Psoas muscle (tissue), 8 donors: ENCODE measurements around the gene EGLN3. TPM values are rescaled to one million over a fixed set of nuclear protein-coding genes. Genes with fewer than 3 reads are reported as not detected.

ENCODE experiments used
- ATAC-seq, 4 donors: fragments of 200-7000 bp; cut with Tn5 transposase; one replicate each; pipeline ENCODE4 v1.9.1; 2020; ENCODE audit warnings: moderate library complexity in 3 of 4, mild to moderate bottlenecking in 2 of 4
- DNase-seq, 2 donors: peaks; one replicate each; pipeline ENCODE4 v3.0.0-alpha.2; 2020
- H3K27ac ChIP-seq: fragments of 200-600 bp; one replicate; pipeline ENCODE4 v1.8.0; 2022
- H3K27me3 ChIP-seq, 3 donors: fragments of 200-600 bp in 1 of 3; one replicate each; pipeline versions ENCODE4 v1.6.1 to v1.8.0; 2013 to 2022; ENCODE audit warnings: low read length in 2 of 3, mild to moderate bottlenecking in 2 of 3, moderate library complexity in 1 of 3; ENCODE audit not compliant: insufficient read depth in 3 of 3
- H3K36me3 ChIP-seq, 2 donors: fragments of 200-600 bp in 1 of 2; one replicate each; pipeline versions ENCODE4 v1.6.1 to v1.8.0; 2013 to 2022; ENCODE audit warnings: low read depth in 1 of 2, mild to moderate bottlenecking in 1 of 2, moderate library complexity in 1 of 2; ENCODE audit not compliant: insufficient read depth in 1 of 2
- H3K4me1 ChIP-seq: fragments of 200-600 bp; one replicate; pipeline ENCODE4 v1.8.0; 2022
- H3K4me3 ChIP-seq: fragments of 200-600 bp; one replicate; pipeline ENCODE4 v1.8.0; 2022; ENCODE audit warnings: mild to moderate bottlenecking
- H3K9me3 ChIP-seq: fragments of 200-600 bp; one replicate; pipeline ENCODE4 v1.8.0; 2022
- WGBS, 3 donors: extraction: QIAGEN DNeasy Blood & Tissue Kit; methylation state at CpG; one replicate each; pipeline versions ENCODE4 v1.1.6 to v1.1.7; 2013; 5-methylcytosine and 5-hydroxymethylcytosine counted together
- intact Hi-C, 2 donors: fragments of 100-400 bp; cut with DNase I; formaldehyde crosslinking; loops; one replicate each; pipeline versions ENCODE4 v1.11.0 to v1.14.2; 2022
- polyA plus RNA-seq, 3 donors: library from polyadenylated mRNA; stranded (reverse); fragments of 200-250 nt; gene quantifications; one replicate each; pipeline ENCODE4 v1.2.3, GENCODE V29; 2013
- total RNA-seq, 4 donors: library from RNA; stranded (reverse); fragmentation: NEBNext Ultra II Directional in 2 of 4; extraction: Animal tissue kit (Norgen Biotek cat#: 25700) in 2 of 4; gene quantifications; one replicate each; pipeline versions ENCODE4 v1.2.1 to v1.2.4, GENCODE V29; 2021 to 2023
- TF ChIP-seq, protein P1 (sequence below): fragments of 200-600 bp; IDR thresholded peaks from one replicate; pipeline ENCODE4 v1.8.0; 2022; ENCODE audit warnings: antibody characterized with exemption
- donor health status: healthy with polysubstance abuse.
- donor health status: DM: no; HTN: no; CAD: no; lungs with moderate emphysema.
- donor health status: Bipolar disorder and iron deficiency.
- donor health status: healthy.
- donor health status: DM: yes; HTN: yes; CAD: no.
- donor health status: DM: no; HTN: no; CAD: no.
- donor health status: DM: no; HTN: no; CAD: no.
- donor health status: DM: yes; HTN: yes; CAD: no.

EGLN3 gene
- total and polyA plus RNA-seq, 7 donors, result 6.7 to 58.7 (median 14.1) TPM

- H3K36me3 ChIP-seq, result peaks cover 0 to 62% of the 10 kb centered on the region in 2 donors
Measured at GRCh38 chr14:33925235-33925634, 25.6 kb downstream of the EGLN3 start.

GRCh38 chr14:33924566-33925100 is 26.2 kb downstream of the EGLN3 start:
- WGBS, 3 donors, result 77 to 88% (median 86%) methylated on average over 3 of the region's 3 CpGs
- intact Hi-C loops, result no loop called here
- TF ChIP-seq, protein P1, sequence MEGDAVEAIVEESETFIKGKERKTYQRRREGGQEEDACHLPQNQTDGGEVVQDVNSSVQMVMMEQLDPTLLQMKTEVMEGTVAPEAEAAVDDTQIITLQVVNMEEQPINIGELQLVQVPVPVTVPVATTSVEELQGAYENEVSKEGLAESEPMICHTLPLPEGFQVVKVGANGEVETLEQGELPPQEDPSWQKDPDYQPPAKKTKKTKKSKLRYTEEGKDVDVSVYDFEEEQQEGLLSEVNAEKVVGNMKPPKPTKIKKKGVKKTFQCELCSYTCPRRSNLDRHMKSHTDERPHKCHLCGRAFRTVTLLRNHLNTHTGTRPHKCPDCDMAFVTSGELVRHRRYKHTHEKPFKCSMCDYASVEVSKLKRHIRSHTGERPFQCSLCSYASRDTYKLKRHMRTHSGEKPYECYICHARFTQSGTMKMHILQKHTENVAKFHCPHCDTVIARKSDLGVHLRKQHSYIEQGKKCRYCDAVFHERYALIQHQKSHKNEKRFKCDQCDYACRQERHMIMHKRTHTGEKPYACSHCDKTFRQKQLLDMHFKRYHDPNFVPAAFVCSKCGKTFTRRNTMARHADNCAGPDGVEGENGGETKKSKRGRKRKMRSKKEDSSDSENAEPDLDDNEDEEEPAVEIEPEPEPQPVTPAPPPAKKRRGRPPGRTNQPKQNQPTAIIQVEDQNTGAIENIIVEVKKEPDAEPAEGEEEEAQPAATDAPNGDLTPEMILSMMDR, result no peak
- Histone ChIP-seq H3K4me3 (no peak overlapping the region), H3K4me1 (no peaks in the 10 kb centered on the region), H3K27ac (no peak overlapping the region), H3K27me3 (no peaks in the 10 kb centered on the region), H3K36me3 (peaks cover 0 to 57% of the 10 kb centered on the region in 2 donors), H3K9me3 (no peaks in the 10 kb centered on the region)
- ATAC-seq (no peak), DNase-seq (no peak)

More at GRCh38 chr14:33925235-33925634, 25.6 kb downstream of the EGLN3 start:
- WGBS, 3 donors, result 92 to 93% (median 92%) methylated on average over 3 of the region's 3 CpGs
- DNase-seq, result no peak
- TF ChIP-seq, protein P1, result no peak
- H3K4me1 ChIP-seq, result no peaks in the 10 kb centered on the region
- intact Hi-C loops, result no loop called here
- no peak overlapping the region for H3K27ac ChIP-seq
- no peaks in the 10 kb centered on the region for H3K9me3 ChIP-seq
- ATAC-seq, result no peak
- no peaks in the 10 kb centered on the region for H3K27me3 ChIP-seq
- no peak overlapping the region for H3K4me3 ChIP-seq

- DNase-seq (no peak), ATAC-seq (no peak)
- Histone ChIP-seq H3K27ac (no peak overlapping the region), H3K4me3 (no peak overlapping the region), H3K4me1 (peaks cover 8% of the 10 kb centered on the region), H3K36me3 (peaks cover 0 to 34% of the 10 kb centered on the region in 2 donors), H3K9me3 (no peaks in the 10 kb centered on the region), H3K27me3 (no peaks in the 10 kb centered on the region)
- intact Hi-C loops, result no loop called here
- TF ChIP-seq, protein P1, result no peak
- WGBS, 3 donors, result 73 to 82% (median 79%) methylated on average over 4 of the region's 4 CpGs
Measured at GRCh38 chr14:33922125-33922524, 28.7 kb downstream of the EGLN3 start.

DNA sequence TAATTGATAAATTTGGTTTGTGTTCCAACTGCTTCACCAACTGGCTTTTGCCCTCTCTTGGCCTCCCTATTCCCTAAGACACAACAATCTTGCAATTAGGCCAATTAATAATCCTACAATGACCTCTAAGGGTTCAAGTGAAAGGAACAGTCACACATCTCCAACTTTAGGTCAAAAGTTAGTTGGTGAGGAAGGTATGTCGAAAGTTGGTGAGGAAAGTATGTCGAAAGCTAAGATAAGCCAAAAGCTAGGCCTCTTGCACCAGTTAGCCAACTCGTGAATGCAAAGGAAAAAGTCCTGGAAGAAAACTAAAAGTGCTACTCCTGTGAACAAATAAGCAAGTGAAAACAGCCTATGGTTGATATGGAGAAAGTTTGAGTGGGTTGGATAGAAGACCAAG is 32.6 kb downstream of the EGLN3 start:
- Histone ChIP-seq H3K4me1 (peaks cover 21% of the 10 kb centered on the region), H3K27ac (no peak overlapping the region), H3K4me3 (no peak overlapping the region), H3K36me3 (no peaks in the 10 kb centered on the region), H3K27me3 (no peaks in the 10 kb centered on the region), H3K9me3 (no peaks in the 10 kb centered on the region)
- intact Hi-C loops, result no loop called here
- 93 to 98% (median 96%) methylated on average over 3 of the region's 3 CpGs for WGBS, 3 donors
- TF ChIP-seq, protein P1, result no peak
- DNase-seq, result no peak
- ATAC-seq, result no peak

DNA sequence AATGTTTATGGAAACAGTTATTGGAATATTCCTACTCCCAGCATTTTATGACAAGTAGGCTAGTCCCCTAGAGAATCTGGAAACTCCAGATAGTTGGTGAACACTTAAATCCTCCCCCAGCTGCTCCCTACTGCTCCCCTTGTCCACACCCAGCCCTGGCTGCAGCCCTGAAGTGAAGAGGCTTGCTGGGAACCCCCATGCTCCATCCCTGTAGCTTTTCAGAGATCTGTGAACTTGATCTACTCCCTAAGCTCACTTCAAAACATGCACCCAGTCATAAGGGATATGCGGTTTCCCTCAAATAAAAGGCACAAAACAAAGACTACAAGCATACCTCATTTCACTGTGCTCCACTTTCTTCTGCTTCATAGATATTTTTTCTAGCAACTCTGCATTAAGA is 33.2 kb downstream of the EGLN3 start:
- TF ChIP-seq, protein P1, result no peak
- intact Hi-C loops, result no loop called here
- H3K27ac ChIP-seq, result peak overlapping the region; percentile 44
- WGBS, 3 donors, result 79 to 82% (median 79%) methylated on average over 1 of the region's 1 CpG
- peaks cover 21% of the 10 kb centered on the region for H3K4me1 ChIP-seq
- H3K36me3 ChIP-seq, result no peaks in the 10 kb centered on the region
- no peaks in the 10 kb centered on the region for H3K9me3 ChIP-seq
- H3K27me3 ChIP-seq, result no peaks in the 10 kb centered on the region
- H3K4me3 ChIP-seq, result no peak overlapping the region
- ATAC-seq (no peak), DNase-seq (no peak)
